T1000 (cell line): Measurements from ENCODE around the gene ADAP1.
"Not testable (repeated sequence)": the region's sequence is repeated elsewhere in the genome, so short reads cannot be mapped to it uniquely, and the experiment has no call there.

Experiments used
- DNase-seq: peaks from one replicate; lab custom pipeline; 2025; ENCODE audit warnings: mixed read lengths; lab: John Stamatoyannopoulos, UW

The ADAP1 gene

GRCh38 chr7:954330-955238, at the start of gene ADAP1:
Gene ADAP1, minus strand, starts transcription at chr7:954680. Its CDS starts 203 bp downstream, at chr7:954477.
- DNase-seq: no peak

GRCh38 chr7:1002445-1002844, 48.0 kb upstream of the ADAP1 start:
- DNase-seq: not testable (repeated sequence)

- not testable (repeated sequence) for DNase-seq
These were observed 47.5 kb upstream of the ADAP1 start for GRCh38 chr7:1002026-1002425.

- not testable (repeated sequence) for DNase-seq
These were observed 46.7 kb upstream of the ADAP1 start for GRCh38 chr7:1001069-1001770.

- DNase-seq: no peak
These were observed 45.8 kb upstream of the ADAP1 start for GRCh38 chr7:999941-1000935.

GRCh38 chr7:999149-999879, 44.8 kb upstream of the ADAP1 start:
- DNase-seq: no peak

GRCh38 chr7:997404-998395, 43.2 kb upstream of the ADAP1 start:
- no peak for DNase-seq

- no peak for DNase-seq
These were observed 41.8 kb upstream of the ADAP1 start for GRCh38 chr7:996079-996872.

GRCh38 chr7:995571-995970, 41.1 kb upstream of the ADAP1 start:
- DNase-seq: no peak

- DNase-seq: no peak
These were observed 40.3 kb upstream of the ADAP1 start for GRCh38 chr7:994592-995308.

- peak; percentile 82 for DNase-seq
These were observed 38.5 kb upstream of the ADAP1 start for GRCh38 chr7:992709-993607.

- no peak for DNase-seq
These were observed 37.5 kb upstream of the ADAP1 start for GRCh38 chr7:991729-992656.

- no peak for DNase-seq
These were observed 36.7 kb upstream of the ADAP1 start for GRCh38 chr7:990933-991728.

- DNase-seq: no peak
These were observed 36.0 kb upstream of the ADAP1 start for GRCh38 chr7:990352-990932.

- no peak for DNase-seq
These were observed 34.6 kb upstream of the ADAP1 start for GRCh38 chr7:988963-989529.
